Keratinocyte (primary cell): ENCODE measurements around the gene SRD5A3.

Experiments used
- EZH2 ChIP-seq: IDR thresholded peaks from one replicate; pipeline ENCODE4 v1.6.1; 2012; ENCODE audit warnings: inconsistent platforms, mild to moderate bottlenecking, low read length, moderate library complexity
- TF ChIP-seq, protein P1 (sequence below), 3 experiments: IDR thresholded peaks in 1 of 3; conservative IDR thresholded peaks in 1 of 3; optimal IDR thresholded peaks in 1 of 3; 2 replicates in 2 of 3; 3 replicates in 1 of 3; pipeline versions ENCODE3 to v1.5.1; 2011; ENCODE audit warnings: low read length in 3 of 3, mild to moderate bottlenecking in 3 of 3, moderate library complexity in 2 of 3, control low read depth in 1 of 3, inconsistent platforms in 1 of 3; ENCODE audit not compliant: insufficient read depth in 2 of 3; ENCODE audit errors: extremely low read depth in 1 of 3

DNA sequence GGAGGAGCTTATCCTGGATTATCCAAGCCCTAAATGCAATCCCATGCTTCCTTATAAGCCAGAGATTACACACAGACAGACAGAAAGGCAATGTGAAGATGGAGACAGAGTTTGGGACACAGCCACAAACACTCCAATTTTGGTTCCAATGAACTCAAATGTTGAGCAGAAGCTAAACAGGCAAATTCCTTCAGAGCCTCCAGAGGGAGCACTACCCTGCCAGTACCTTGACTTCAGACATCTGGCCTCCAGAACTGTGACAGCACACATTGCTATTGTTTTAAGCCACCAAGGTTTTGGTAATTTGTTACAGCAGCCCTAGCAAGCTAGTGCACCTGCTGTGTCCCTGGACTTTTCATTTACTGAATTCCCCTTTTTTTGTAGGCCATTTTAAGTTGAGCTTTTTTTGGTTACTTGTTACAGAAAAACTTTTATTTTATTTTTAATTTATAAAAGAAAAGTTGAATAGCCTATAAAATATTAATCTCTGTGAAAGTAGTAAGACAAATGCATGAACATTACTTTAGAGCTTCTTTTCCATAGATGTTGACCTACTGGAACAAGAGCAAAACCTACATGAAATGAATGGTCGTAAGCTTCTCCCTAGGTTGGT lies 33.4 kb upstream of the SRD5A3 start:
- no peak for TF ChIP-seq EZH2
- TF ChIP-seq, protein P1, sequence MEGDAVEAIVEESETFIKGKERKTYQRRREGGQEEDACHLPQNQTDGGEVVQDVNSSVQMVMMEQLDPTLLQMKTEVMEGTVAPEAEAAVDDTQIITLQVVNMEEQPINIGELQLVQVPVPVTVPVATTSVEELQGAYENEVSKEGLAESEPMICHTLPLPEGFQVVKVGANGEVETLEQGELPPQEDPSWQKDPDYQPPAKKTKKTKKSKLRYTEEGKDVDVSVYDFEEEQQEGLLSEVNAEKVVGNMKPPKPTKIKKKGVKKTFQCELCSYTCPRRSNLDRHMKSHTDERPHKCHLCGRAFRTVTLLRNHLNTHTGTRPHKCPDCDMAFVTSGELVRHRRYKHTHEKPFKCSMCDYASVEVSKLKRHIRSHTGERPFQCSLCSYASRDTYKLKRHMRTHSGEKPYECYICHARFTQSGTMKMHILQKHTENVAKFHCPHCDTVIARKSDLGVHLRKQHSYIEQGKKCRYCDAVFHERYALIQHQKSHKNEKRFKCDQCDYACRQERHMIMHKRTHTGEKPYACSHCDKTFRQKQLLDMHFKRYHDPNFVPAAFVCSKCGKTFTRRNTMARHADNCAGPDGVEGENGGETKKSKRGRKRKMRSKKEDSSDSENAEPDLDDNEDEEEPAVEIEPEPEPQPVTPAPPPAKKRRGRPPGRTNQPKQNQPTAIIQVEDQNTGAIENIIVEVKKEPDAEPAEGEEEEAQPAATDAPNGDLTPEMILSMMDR (optimal IDR thresholded peaks at IDR 0.05 in 1 of 3, IDR thresholded peaks at IDR 0.05 in 1 of 3, conservative IDR thresholded peaks at IDR 0.05 in 1 of 3; ENCODE audit: extremely low read depth in 1 of 3, insufficient read depth in 2 of 3, low read length in 3 of 3): peak; percentile 67 to 87 (median 69)
